ENCODE data around the gene TNS1. TPM values are rescaled to one million over a fixed set of nuclear protein-coding genes. Genes with fewer than 3 reads are reported as not detected.

TNS1 gene
- total RNA-seq, 1 donor from 2014 or later = 0.13 TPM

- no peak overlapping the region for H3K4me3 Mint-ChIP-seq
- TF ChIP-seq CTCF (IDR thresholded peaks at IDR 0.05) = no peak
- POLR2A ChIA-PET = no interaction called here
- intact Hi-C loops (cut with micrococcal nuclease) = no loop called here
- H3K9me3 Mint-ChIP-seq = no peaks in the 10 kb centered on the region
- H3K27ac Mint-ChIP-seq = no peak overlapping the region
- no peak for ATAC-seq (ENCODE audit: low read depth)
- CTCF ChIA-PET = interaction anchor here (0.6 kb wide), 1 partner anchor 130 kb away, joined by 3 read pairs; no protein-coding TSS in a partner anchor
- no peaks in the 10 kb centered on the region for H3K36me3 Mint-ChIP-seq (ENCODE audit: low read depth)
- no peak for DNase-seq
- peaks cover 2% of the 10 kb centered on the region for H3K4me1 Mint-ChIP-seq
- peaks cover 14% of the 10 kb centered on the region for H3K27me3 Mint-ChIP-seq
Observed at GRCh38 chr2:217901835-217902378, 100.9 kb downstream of the TNS1 start.

- Mint-ChIP-seq H3K27me3 (peaks cover 14% of the 10 kb centered on the region), H3K4me3 (no peak overlapping the region), H3K9me3 (no peaks in the 10 kb centered on the region), H3K36me3 (ENCODE audit: low read depth) (no peaks in the 10 kb centered on the region), H3K27ac (no peak overlapping the region), H3K4me1 (peaks cover 2% of the 10 kb centered on the region)
- no peak for TF ChIP-seq CTCF (IDR thresholded peaks at IDR 0.05)
- ChIA-PET CTCF (interaction anchor here (0.6 kb wide), 1 partner anchor 129 kb away, joined by 3 read pairs; no protein-coding TSS in a partner anchor), POLR2A (no interaction called here)
- no peak for DNase-seq
- intact Hi-C loops (cut with micrococcal nuclease) = no loop called here
- no peak for ATAC-seq (ENCODE audit: low read depth)
Observed at GRCh38 chr2:217901400-217901799, 101.4 kb downstream of the TNS1 start.

- no peak overlapping the region for H3K27ac Mint-ChIP-seq
- no peaks in the 10 kb centered on the region for H3K9me3 Mint-ChIP-seq
- no peaks in the 10 kb centered on the region for H3K36me3 Mint-ChIP-seq (ENCODE audit: low read depth)
- no peak for ATAC-seq (ENCODE audit: low read depth)
- POLR2A ChIA-PET = no interaction called here
- CTCF ChIA-PET = interaction anchor here (0.6 kb wide), 1 partner anchor 1253 kb away, joined by 4 read pairs; no protein-coding TSS in a partner anchor
- no peak overlapping the region for H3K4me3 Mint-ChIP-seq
- no peak for TF ChIP-seq CTCF (IDR thresholded peaks at IDR 0.05)
- no peak for DNase-seq
- peaks cover 2% of the 10 kb centered on the region for H3K4me1 Mint-ChIP-seq
- H3K27me3 Mint-ChIP-seq = peaks cover 12% of the 10 kb centered on the region
- intact Hi-C loops (cut with micrococcal nuclease) = no loop called here
Observed at GRCh38 chr2:217900780-217901360, 101.9 kb downstream of the TNS1 start.

GRCh38 chr2:217900010-217900779 lies 102.6 kb downstream of the TNS1 start:
- intact Hi-C loops (cut with micrococcal nuclease) = no loop called here
- Mint-ChIP-seq H3K27ac (no peak overlapping the region), H3K4me1 (peaks cover 2% of the 10 kb centered on the region), H3K27me3 (peaks cover 9% of the 10 kb centered on the region), H3K4me3 (no peak overlapping the region), H3K36me3 (ENCODE audit: low read depth) (no peaks in the 10 kb centered on the region), H3K9me3 (no peaks in the 10 kb centered on the region)
- ATAC-seq (ENCODE audit: low read depth) (no peak), DNase-seq (no peak)
- ChIA-PET POLR2A (no interaction called here), CTCF (interaction anchor here (0.6 kb wide), 1 partner anchor 1254 kb away, joined by 4 read pairs; no protein-coding TSS in a partner anchor)
- no peak for TF ChIP-seq CTCF (IDR thresholded peaks at IDR 0.05)

All from activated B cell treated with CpG ODN at 0.5 μM for 24 hours (primary cell).